LoVo (cell line): ENCODE measurements around the gene C4B.

Experiments used
- DNase-seq: peaks from one replicate; pipeline ENCODE4 v3.0.0-alpha.2; 2016; ENCODE audit warnings: low spot score

Gene C4B

GRCh38 chr6:32082935-32083334, 68.3 kb downstream of the C4B start:
- peak; percentile 30 for DNase-seq

- no peak for DNase-seq
Observed at GRCh38 chr6:32083812-32084768, 69.5 kb downstream of the C4B start.

GRCh38 chr6:32084780-32085179, 70.2 kb downstream of the C4B start:
- DNase-seq, result no peak
